GM10266 (cell line): ENCODE measurements around the gene ARHGAP42.
"Not testable (repeated sequence)": the region's sequence is repeated elsewhere in the genome, so short reads cannot be mapped to it uniquely, and the experiment has no call there.

Experiments used
- DNase-seq: peaks from one replicate; pipeline ENCODE4 v3.0.0; 2012; ENCODE audit errors: extremely low spot score
- CTCF ChIP-seq: IDR thresholded peaks from 2 replicates; pipeline ENCODE4 v1.5.1; 2012; ENCODE audit warnings: mild to moderate bottlenecking, low read depth; ENCODE audit not compliant: control insufficient read depth, insufficient read depth; ENCODE audit errors: missing control alignments

The ARHGAP42 gene

GRCh38 chr11:100746448-100746847 lies 59.4 kb downstream of the ARHGAP42 start:
- no peak for TF ChIP-seq CTCF
- no peak for DNase-seq

- no peak for TF ChIP-seq CTCF
- DNase-seq, result no peak
These were observed 61.1 kb downstream of the ARHGAP42 start for GRCh38 chr11:100748153-100748552.

GRCh38 chr11:100749887-100750565 lies 62.9 kb downstream of the ARHGAP42 start:
- DNase-seq, result not testable (repeated sequence)

DNA sequence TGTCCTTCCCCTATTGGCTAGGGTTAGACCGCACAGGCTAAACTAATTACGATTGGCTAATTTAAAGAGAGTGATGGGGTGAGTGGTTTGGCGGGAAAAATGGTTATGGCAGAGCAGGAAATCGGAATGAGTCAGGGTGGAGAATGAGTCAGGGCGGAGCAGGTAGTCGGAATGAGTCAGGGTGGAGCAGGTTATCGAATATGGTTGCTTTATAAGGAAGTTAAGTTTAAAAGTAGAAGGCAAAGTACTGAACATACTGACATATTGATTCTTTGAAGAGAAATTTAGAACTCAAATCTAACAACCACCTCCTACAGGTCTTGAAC lies 63.4 kb downstream of the ARHGAP42 start:
- DNase-seq, result not testable (repeated sequence)

DNA sequence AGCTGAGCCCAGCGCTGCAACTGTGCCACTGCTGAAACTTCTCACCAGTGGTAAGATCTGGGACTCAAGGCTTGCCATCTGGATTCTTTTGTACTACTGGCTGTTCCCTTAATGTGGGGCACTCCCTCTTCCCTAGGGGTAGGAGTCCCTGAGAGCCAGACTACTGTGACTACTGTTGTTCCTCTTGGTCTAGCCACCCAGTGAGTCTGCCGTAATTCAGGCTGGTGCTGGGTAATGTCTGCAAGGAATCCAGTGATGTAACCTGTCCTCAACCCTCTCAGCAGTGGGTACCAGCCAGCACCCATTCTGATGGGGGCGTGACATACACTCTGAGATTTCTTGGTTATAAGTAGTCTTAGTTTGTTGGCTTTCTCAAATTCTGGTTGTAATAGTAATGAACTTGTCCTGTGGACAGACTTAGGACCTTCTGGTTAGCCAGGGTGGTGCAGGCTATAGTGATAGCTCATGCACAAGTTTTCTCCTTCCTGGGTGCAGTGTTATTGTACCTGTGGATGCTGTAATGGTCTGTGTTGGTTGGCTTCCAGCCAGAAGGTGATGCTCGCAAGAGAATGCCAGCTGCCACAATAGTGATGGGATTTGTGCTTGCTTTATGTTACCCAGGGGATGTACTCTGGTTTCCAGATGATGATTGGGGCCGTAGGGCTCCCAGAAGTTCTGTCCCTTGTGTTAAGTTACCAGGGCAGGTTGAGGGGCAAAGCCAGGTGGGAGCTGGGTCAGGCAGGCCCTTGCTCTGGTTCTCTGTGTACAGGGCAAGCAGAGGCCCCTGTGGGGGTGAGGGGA lies 65.5 kb downstream of the ARHGAP42 start:
- TF ChIP-seq CTCF, result no peak
- DNase-seq, result no peak

- no peak for DNase-seq
- TF ChIP-seq CTCF, result no peak
These were observed 66.1 kb downstream of the ARHGAP42 start for GRCh38 chr11:100753172-100753543.

DNA sequence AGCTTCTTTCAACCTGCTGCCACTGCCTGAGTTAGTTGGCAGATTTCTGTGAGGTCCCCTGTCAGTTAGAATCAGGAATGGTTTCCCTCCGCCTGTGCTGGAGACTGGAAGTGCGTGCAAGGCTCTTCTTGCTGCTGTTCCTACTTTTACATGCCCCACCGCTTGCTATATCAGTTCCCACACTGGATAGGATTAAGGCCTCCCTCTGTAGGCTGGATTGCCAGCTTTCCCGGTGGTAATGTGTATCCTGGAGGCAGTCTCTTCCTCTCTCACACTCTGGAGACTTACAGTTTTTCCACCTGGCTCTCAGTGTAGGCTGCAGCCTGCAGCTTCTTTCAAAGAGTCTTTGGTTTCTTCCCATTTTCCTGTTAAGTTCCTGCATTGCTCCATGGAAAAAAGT lies 66.5 kb downstream of the ARHGAP42 start:
- TF ChIP-seq CTCF, result no peak
- no peak for DNase-seq

- TF ChIP-seq CTCF, result no peak
- DNase-seq, result no peak
These were observed 69.5 kb downstream of the ARHGAP42 start for GRCh38 chr11:100756559-100756958.
